ENCODE results near the gene CDK2AP2. TPM values are rescaled to one million over a fixed set of nuclear protein-coding genes. Genes with fewer than 3 reads are reported as not detected.
A peak's percentile ranks its signal among the peaks of the same experiment; 100 is the strongest.

CDK2AP2 gene
- total RNA-seq, 1 donor from 2014 or later, result 45.0 TPM

GRCh38 chr11:67510023-67510345, 2.0 kb upstream of the CDK2AP2 start:
- Histone ChIP-seq H3K9me3 (ENCODE audit: insufficient read depth, low read depth, low read length) (no peaks in the 10 kb centered on the region), H3K36me3 (ENCODE audit: insufficient read depth, low read length) (no peaks in the 10 kb centered on the region), H3K4me2 (ENCODE audit: low read length) (no peak overlapping the region), H3K27ac (ENCODE audit: low read depth, low read length) (no peak overlapping the region), H3K27me3 (ENCODE audit: insufficient read depth, low read length) (peaks cover 3% of the 10 kb centered on the region), H3K9ac (ENCODE audit: low read length) (no peak overlapping the region), H3K4me3 (ENCODE audit: insufficient read depth, low read depth, low read length) (no peak overlapping the region), H2AFZ (ENCODE audit: low read depth, low read length) (no peak overlapping the region), H3K4me1 (ENCODE audit: insufficient read depth, low read length) (peaks cover 30% of the 10 kb centered on the region), H3K79me2 (ENCODE audit: insufficient read depth, low read length) (peaks cover 14% of the 10 kb centered on the region), H4K20me1 (ENCODE audit: insufficient read depth, low read length) (peaks cover 18% of the 10 kb centered on the region)
- H3K9me3 Mint-ChIP-seq (ENCODE audit: unreplicated experiment), result no peaks in the 10 kb centered on the region
- TF ChIP-seq CTCF (IDR thresholded peaks at IDR 0.05; ENCODE audit: insufficient read depth, low read depth, low read length) (no peak), EZH2 (IDR thresholded peaks at IDR 0.05; ENCODE audit: insufficient read depth, low read length) (no peak)
- peaks cover 14% of the 10 kb centered on the region for H3K27me3 Mint-ChIP-seq (ENCODE audit: low read depth, unreplicated experiment)
- peak; percentile 12 for DNase-seq (ENCODE audit: low read depth)
- peak overlapping the region; percentile 89 for H3K4me3 Mint-ChIP-seq (ENCODE audit: unreplicated experiment)
- no peak for FAIRE-seq
- no peaks in the 10 kb centered on the region for H3K36me3 Mint-ChIP-seq (ENCODE audit: low read depth, unreplicated experiment)
- no peak overlapping the region for H3K27ac Mint-ChIP-seq (ENCODE audit: unreplicated experiment)
- peaks cover 11% of the 10 kb centered on the region for H3K4me1 Mint-ChIP-seq (ENCODE audit: low read depth, unreplicated experiment)

GRCh38 chr11:67508486-67509121, 642 bp upstream of the CDK2AP2 start:
- Histone ChIP-seq H3K27me3 (ENCODE audit: insufficient read depth, low read length) (no peaks in the 10 kb centered on the region), H3K9ac (ENCODE audit: low read length) (peak overlapping the region; percentile 94), H4K20me1 (ENCODE audit: insufficient read depth, low read length) (peaks cover 22% of the 10 kb centered on the region), H3K36me3 (ENCODE audit: insufficient read depth, low read length) (no peaks in the 10 kb centered on the region), H3K9me3 (ENCODE audit: insufficient read depth, low read depth, low read length) (no peaks in the 10 kb centered on the region), H3K4me2 (ENCODE audit: low read length) (peak overlapping the region; percentile 87), H3K4me1 (ENCODE audit: insufficient read depth, low read length) (peaks cover 34% of the 10 kb centered on the region), H3K4me3 (ENCODE audit: insufficient read depth, low read depth, low read length) (peak overlapping the region; percentile 76), H3K27ac (ENCODE audit: low read depth, low read length) (peak overlapping the region; percentile 95), H2AFZ (ENCODE audit: low read depth, low read length) (peak overlapping the region; percentile 96), H3K79me2 (ENCODE audit: insufficient read depth, low read length) (peaks cover 23% of the 10 kb centered on the region)
- DNase-seq (ENCODE audit: low read depth) (peak; percentile 83), FAIRE-seq (no peak)
- H3K27me3 Mint-ChIP-seq (ENCODE audit: low read depth, unreplicated experiment), result peaks cover 11% of the 10 kb centered on the region
- no peaks in the 10 kb centered on the region for H3K36me3 Mint-ChIP-seq (ENCODE audit: low read depth, unreplicated experiment)
- H3K9me3 Mint-ChIP-seq (ENCODE audit: unreplicated experiment), result no peaks in the 10 kb centered on the region
- no peak for TF ChIP-seq CTCF (IDR thresholded peaks at IDR 0.05; ENCODE audit: insufficient read depth, low read depth, low read length)
- no peak for TF ChIP-seq EZH2 (IDR thresholded peaks at IDR 0.05; ENCODE audit: insufficient read depth, low read length)
- peaks cover 11% of the 10 kb centered on the region for H3K4me1 Mint-ChIP-seq (ENCODE audit: low read depth, unreplicated experiment)
- peak overlapping the region; percentile 89 for H3K4me3 Mint-ChIP-seq (ENCODE audit: unreplicated experiment)
- H3K27ac Mint-ChIP-seq (ENCODE audit: unreplicated experiment), result peak overlapping the region; percentile 98

- peak overlapping the region; percentile 55 for H3K27ac ChIP-seq (ENCODE audit: low read depth, low read length)
- FAIRE-seq, result no peak
- H3K27ac Mint-ChIP-seq (ENCODE audit: unreplicated experiment), result peak overlapping the region; percentile 77
Observed at GRCh38 chr11:67507242-67507863, 609 bp downstream of the CDK2AP2 start.

More at GRCh38 chr11:67507242-67507863, 609 bp downstream of the CDK2AP2 start:
- peaks cover 32% of the 10 kb centered on the region for H3K79me2 ChIP-seq (ENCODE audit: insufficient read depth, low read length)
- H3K9me3 Mint-ChIP-seq (ENCODE audit: unreplicated experiment), result no peaks in the 10 kb centered on the region
- H4K20me1 ChIP-seq (ENCODE audit: insufficient read depth, low read length), result peaks cover 34% of the 10 kb centered on the region
- peak overlapping the region; percentile 87 for H3K4me2 ChIP-seq (ENCODE audit: low read length)
- H3K9me3 ChIP-seq (ENCODE audit: insufficient read depth, low read depth, low read length), result no peaks in the 10 kb centered on the region
- H3K9ac ChIP-seq (ENCODE audit: low read length), result peak overlapping the region; percentile 94
- H3K4me1 Mint-ChIP-seq (ENCODE audit: low read depth, unreplicated experiment), result peaks cover 11% of the 10 kb centered on the region
- peaks cover 40% of the 10 kb centered on the region for H3K4me1 ChIP-seq (ENCODE audit: insufficient read depth, low read length)
- H3K36me3 Mint-ChIP-seq (ENCODE audit: low read depth, unreplicated experiment), result no peaks in the 10 kb centered on the region
- H3K4me3 ChIP-seq (ENCODE audit: insufficient read depth, low read depth, low read length), result peak overlapping the region; percentile 76
- peak overlapping the region; percentile 78 for H2AFZ ChIP-seq (ENCODE audit: low read depth, low read length)
- DNase-seq (ENCODE audit: low read depth), result no peak
- peaks cover 7% of the 10 kb centered on the region for H3K27me3 Mint-ChIP-seq (ENCODE audit: low read depth, unreplicated experiment)
- peak overlapping the region; percentile 85 for H3K4me3 Mint-ChIP-seq (ENCODE audit: unreplicated experiment)
- no peaks in the 10 kb centered on the region for H3K27me3 ChIP-seq (ENCODE audit: insufficient read depth, low read length)
- H3K36me3 ChIP-seq (ENCODE audit: insufficient read depth, low read length), result no peaks in the 10 kb centered on the region
- TF ChIP-seq CTCF (IDR thresholded peaks at IDR 0.05; ENCODE audit: insufficient read depth, low read depth, low read length), result no peak
- TF ChIP-seq EZH2 (IDR thresholded peaks at IDR 0.05; ENCODE audit: insufficient read depth, low read length), result no peak

Measured in astrocyte (in vitro differentiated cells and primary cell).